HepG2 (cell line): Measurements from ENCODE around the gene AAR2. TPM values are rescaled to one million over a fixed set of nuclear protein-coding genes. Genes with fewer than 3 reads are reported as not detected.
A peak's percentile ranks its signal among the peaks of the same experiment; 100 is the strongest.

Source experiments
- ARNT ChIP-seq: fragments of 450-650 bp; IDR thresholded peaks from 2 replicates; pipeline ENCODE4 v1.6.1; 2017
- CCDC6 ChIP-seq: sonication (generic); formaldehyde crosslinking; IDR thresholded peaks from 2 replicates; pipeline ENCODE4 v1.8.1; 2022; ENCODE audit warnings: mild to moderate bottlenecking, missing genetic modification reagents, moderate library complexity
- CREM ChIP-seq, 2 experiments: sonication (generic) in 1 of 2; formaldehyde crosslinking in 1 of 2; IDR thresholded peaks; 2 replicates each; pipeline versions ENCODE4 v1.4.0 to v1.6.1; 2016 to 2020; ENCODE audit warnings: antibody characterized with exemption in 1 of 2, mild to moderate bottlenecking in 1 of 2, missing genetic modification reagents in 1 of 2
- DMAP1 ChIP-seq: IDR thresholded peaks from 2 replicates; pipeline ENCODE4 v1.6.1; 2016
- DNMT1 ChIP-seq: sonication (generic); formaldehyde crosslinking; IDR thresholded peaks from 2 replicates; pipeline ENCODE4 v1.5.1; 2020; ENCODE audit warnings: mild to moderate bottlenecking, missing genetic modification reagents
- HMG20B ChIP-seq: conservative IDR thresholded peaks from 2 replicates; pipeline ENCODE4 v1.6.1; 2016; ENCODE audit warnings: missing genetic modification reagents, missing compliant biosample characterization
- HNF4A ChIP-seq: sonication (generic); formaldehyde crosslinking; IDR thresholded peaks from 2 replicates; pipeline ENCODE4 v1.4.0; 2020; ENCODE audit warnings: missing genetic modification reagents
- HOXA3 ChIP-seq: sonication (generic); formaldehyde crosslinking; IDR thresholded peaks from 2 replicates; pipeline ENCODE4 v1.5.0; 2020; ENCODE audit warnings: missing genetic modification reagents
- HOXD1 ChIP-seq: sonication (generic); formaldehyde crosslinking; IDR thresholded peaks from 2 replicates; pipeline ENCODE4 v1.5.0; 2020; ENCODE audit warnings: missing genetic modification reagents
- NFATC3 ChIP-seq: sonication (generic); formaldehyde crosslinking; IDR thresholded peaks from 2 replicates; pipeline ENCODE4 v1.5.1; 2020; ENCODE audit warnings: mild to moderate bottlenecking, missing genetic modification reagents
- NFKBIZ ChIP-seq: IDR thresholded peaks from 2 replicates; pipeline ENCODE4 v1.6.1; 2018; ENCODE audit warnings: missing genetic modification reagents, missing compliant biosample characterization
- NR2C2 ChIP-seq: sonication (generic); formaldehyde crosslinking; IDR thresholded peaks from 2 replicates; pipeline ENCODE4 v1.4.0; 2020; ENCODE audit warnings: missing genetic modification reagents, mild to moderate bottlenecking, moderate library complexity, borderline replicate concordance
- PAX8 ChIP-seq: sonication (generic); formaldehyde crosslinking; IDR thresholded peaks from 2 replicates; pipeline ENCODE4 v1.8.0; 2022; ENCODE audit warnings: mild to moderate bottlenecking, missing genetic modification reagents, borderline replicate concordance
- RBM39 ChIP-seq: fragments of 200-400 bp; formaldehyde crosslinking; IDR thresholded peaks from one replicate; pipeline ENCODE4 v1.6.1; 2018; ENCODE audit warnings: antibody characterized with exemption, mild to moderate bottlenecking, low read depth, low read length; ENCODE audit not compliant: poor library complexity, severe bottlenecking
- SALL2 ChIP-seq: sonication (generic); formaldehyde crosslinking; IDR thresholded peaks from 2 replicates; pipeline ENCODE4 v1.8.1; 2023; ENCODE audit warnings: mild to moderate bottlenecking, missing genetic modification reagents, inconsistent platforms
- SIX1 ChIP-seq: sonication (generic); formaldehyde crosslinking; IDR thresholded peaks from 2 replicates; pipeline ENCODE4 v1.4.0; 2020; ENCODE audit warnings: missing genetic modification reagents, borderline replicate concordance
- TBX3 ChIP-seq: fragments of 450-650 bp; IDR thresholded peaks from 2 replicates; pipeline ENCODE4 v1.6.1; 2017; ENCODE audit warnings: antibody characterized with exemption, mild to moderate bottlenecking, inconsistent platforms, borderline replicate concordance
- THAP11 ChIP-seq: IDR thresholded peaks from 2 replicates; pipeline ENCODE4 v1.6.1; 2016; ENCODE audit warnings: missing biosample characterization, missing genetic modification reagents
- ZNF543 ChIP-seq: sonication (generic); formaldehyde crosslinking; IDR thresholded peaks from 2 replicates; pipeline ENCODE4 v1.4.0; 2020; ENCODE audit warnings: mild to moderate bottlenecking, missing genetic modification reagents
- ZNF7 ChIP-seq: IDR thresholded peaks from 2 replicates; pipeline ENCODE4 v1.6.1; 2016; ENCODE audit warnings: missing biosample characterization, missing genetic modification reagents
- ZNF749 ChIP-seq: sonication (generic); formaldehyde crosslinking; IDR thresholded peaks from 2 replicates; pipeline ENCODE4 v1.8.0; 2022; ENCODE audit warnings: mild to moderate bottlenecking, missing genetic modification reagents, moderate library complexity, borderline replicate concordance
- ZNF816 ChIP-seq: sonication (generic); formaldehyde crosslinking; IDR thresholded peaks from 2 replicates; pipeline ENCODE4 v1.8.0; 2022; ENCODE audit warnings: missing genetic modification reagents, mild to moderate bottlenecking, borderline replicate concordance
- ZNF879 ChIP-seq: sonication (generic); formaldehyde crosslinking; IDR thresholded peaks from 2 replicates; pipeline ENCODE4 v1.8.1; 2023; ENCODE audit warnings: missing genetic modification reagents
- polyA plus RNA-seq, 8 experiments: library from polyadenylated mRNA; depleted of rRNA in 3 of 8; stranded (reverse) in 7 of 8; unstranded in 1 of 8; fragments of >200 nt; fragmentation: Illumina TruSeq in 4 of 8; extraction: Trizol in 4 of 8; gene quantifications; 2 replicates each; pipeline versions ENCODE4 v1.2.1 to v1.2.3, GENCODE V29; 2011 to 2016; ENCODE audit warnings: low read depth in 4 of 8, missing spikeins in 1 of 8, mixed read lengths in 1 of 8; ENCODE audit not compliant: insufficient read depth in 1 of 8
- total RNA-seq, 5 experiments: library from RNA; depleted of rRNA; stranded (reverse); fragments of >200 nt; fragmentation: Illumina TruSeq; extraction: Trizol; gene quantifications; 2 replicates each; pipeline ENCODE4 v1.2.3, GENCODE V29; 2016; ENCODE audit warnings: low read depth in 1 of 5
- TF ChIP-seq, protein P1 (sequence below): sonication (generic); formaldehyde crosslinking; IDR thresholded peaks from 2 replicates; pipeline ENCODE4 v1.4.0; 2020; ENCODE audit warnings: mild to moderate bottlenecking, missing genetic modification reagents
- TF ChIP-seq, protein P2 (sequence below): sonication (generic); formaldehyde crosslinking; IDR thresholded peaks from 2 replicates; pipeline ENCODE4 v1.4.0; 2020; ENCODE audit warnings: missing genetic modification reagents, low read depth, mild to moderate bottlenecking, borderline replicate concordance
- TF ChIP-seq, protein P3 (sequence below): sonication (generic); formaldehyde crosslinking; IDR thresholded peaks from 2 replicates; pipeline ENCODE4 v1.5.1; 2020; ENCODE audit warnings: missing genetic modification reagents, mild to moderate bottlenecking, borderline replicate concordance

The AAR2 gene
- total and polyA plus RNA-seq, 2 of the 13 experiments (the other 11 are each of a cell fraction or from before 2014, with no cell fraction given): 45.2 to 46.2 TPM

DNA sequence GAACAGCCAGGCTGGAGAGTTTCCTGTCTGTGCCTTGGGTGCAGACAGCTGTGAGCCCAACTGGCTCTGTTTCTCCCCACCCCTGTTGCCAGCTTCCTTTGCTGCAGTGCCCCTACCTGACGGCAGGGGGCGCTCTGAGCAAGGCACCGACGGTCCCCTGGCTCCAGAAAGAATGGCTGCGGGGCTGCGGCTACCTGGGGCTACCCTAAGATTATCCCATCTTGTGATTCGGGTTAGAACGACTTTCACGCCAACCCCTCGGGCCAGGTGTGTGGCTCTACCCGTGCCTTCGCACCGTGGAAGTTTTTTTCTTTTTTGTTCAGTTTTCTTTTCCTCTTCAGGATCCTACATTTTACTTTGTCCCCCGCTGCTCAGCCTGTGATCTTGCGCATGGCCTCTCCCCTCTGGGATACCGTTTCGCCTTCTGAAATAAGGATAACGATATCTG is 33.4 kb upstream of the AAR2 start (continued):
- TF ChIP-seq ZNF749 (CRISPR knock-in tag) (no peak), NR2C2 (CRISPR knock-in tag) (no peak), CREM (IDR thresholded peaks at IDR 0.05) (no peak), CREM (CRISPR knock-in tag; IDR thresholded peaks at IDR 0.05) (no peak), TBX3 (no peak), SALL2 (no peak), DMAP1 (CRISPR knock-in tag) (no peak), ZNF7 (CRISPR knock-in tag) (no peak), NFKBIZ (CRISPR knock-in tag) (no peak), RBM39 (no peak), ARNT (no peak), SIX1 (CRISPR knock-in tag) (no peak), THAP11 (0 out of 2 replicates have a peak, but pooled peaks have one; percentile 26), PAX8 (no peak), HMG20B (no peak), ZNF879 (CRISPR knock-in tag) (no peak), ZNF543 (CRISPR knock-in tag) (no peak), HOXA3 (CRISPR knock-in tag) (no peak), CCDC6 (CRISPR knock-in tag) (no peak), DNMT1 (CRISPR knock-in tag) (peak; percentile 77; the same call in 1 of the 2 replicates), HOXD1 (no peak), ZNF816 (no peak), NFATC3 (CRISPR knock-in tag) (no peak), HNF4A (CRISPR knock-in tag) (no peak)
- TF ChIP-seq, protein P1, sequence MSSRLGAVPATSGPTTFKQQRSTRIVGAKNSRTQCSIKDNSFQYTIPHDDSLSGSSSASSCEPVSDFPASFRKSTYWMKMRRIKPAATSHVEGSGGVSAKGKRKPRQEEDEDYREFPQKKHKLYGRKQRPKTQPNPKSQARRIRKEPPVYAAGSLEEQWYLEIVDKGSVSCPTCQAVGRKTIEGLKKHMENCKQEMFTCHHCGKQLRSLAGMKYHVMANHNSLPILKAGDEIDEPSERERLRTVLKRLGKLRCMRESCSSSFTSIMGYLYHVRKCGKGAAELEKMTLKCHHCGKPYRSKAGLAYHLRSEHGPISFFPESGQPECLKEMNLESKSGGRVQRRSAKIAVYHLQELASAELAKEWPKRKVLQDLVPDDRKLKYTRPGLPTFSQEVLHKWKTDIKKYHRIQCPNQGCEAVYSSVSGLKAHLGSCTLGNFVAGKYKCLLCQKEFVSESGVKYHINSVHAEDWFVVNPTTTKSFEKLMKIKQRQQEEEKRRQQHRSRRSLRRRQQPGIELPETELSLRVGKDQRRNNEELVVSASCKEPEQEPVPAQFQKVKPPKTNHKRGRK (CRISPR knock-in tag): no peak
- TF ChIP-seq, protein P2, sequence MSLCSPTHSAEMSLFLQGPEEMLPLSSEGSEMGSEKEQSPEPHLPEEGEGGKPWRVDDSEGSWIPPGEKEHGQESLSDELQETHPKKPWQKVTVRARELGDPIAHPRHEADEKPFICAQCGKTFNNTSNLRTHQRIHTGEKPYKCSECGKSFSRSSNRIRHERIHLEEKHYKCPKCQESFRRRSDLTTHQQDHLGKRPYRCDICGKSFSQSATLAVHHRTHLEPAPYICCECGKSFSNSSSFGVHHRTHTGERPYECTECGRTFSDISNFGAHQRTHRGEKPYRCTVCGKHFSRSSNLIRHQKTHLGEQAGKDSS (CRISPR knock-in tag): peak; percentile 69; the same call in 1 of the 2 replicates
- TF ChIP-seq, protein P3, sequence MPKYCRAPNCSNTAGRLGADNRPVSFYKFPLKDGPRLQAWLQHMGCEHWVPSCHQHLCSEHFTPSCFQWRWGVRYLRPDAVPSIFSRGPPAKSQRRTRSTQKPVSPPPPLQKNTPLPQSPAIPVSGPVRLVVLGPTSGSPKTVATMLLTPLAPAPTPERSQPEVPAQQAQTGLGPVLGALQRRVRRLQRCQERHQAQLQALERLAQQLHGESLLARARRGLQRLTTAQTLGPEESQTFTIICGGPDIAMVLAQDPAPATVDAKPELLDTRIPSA (CRISPR knock-in tag): no peak
